HEK293T (cell line): ENCODE measurements around the gene IL1RL2.

ENCODE experiments used
- FOXM1 ChIP-seq: fragments of 450-650 bp; IDR thresholded peaks from 2 replicates; pipeline ENCODE4 v1.6.1; 2017; ENCODE audit warnings: mild to moderate bottlenecking, borderline replicate concordance
- SP1 ChIP-seq: fragments of 450-650 bp; IDR thresholded peaks from 2 replicates; pipeline ENCODE4 v1.6.1; 2017
- ZNF384 ChIP-seq: fragments of 450-650 bp; IDR thresholded peaks from 2 replicates; pipeline ENCODE4 v1.6.1; 2016

DNA sequence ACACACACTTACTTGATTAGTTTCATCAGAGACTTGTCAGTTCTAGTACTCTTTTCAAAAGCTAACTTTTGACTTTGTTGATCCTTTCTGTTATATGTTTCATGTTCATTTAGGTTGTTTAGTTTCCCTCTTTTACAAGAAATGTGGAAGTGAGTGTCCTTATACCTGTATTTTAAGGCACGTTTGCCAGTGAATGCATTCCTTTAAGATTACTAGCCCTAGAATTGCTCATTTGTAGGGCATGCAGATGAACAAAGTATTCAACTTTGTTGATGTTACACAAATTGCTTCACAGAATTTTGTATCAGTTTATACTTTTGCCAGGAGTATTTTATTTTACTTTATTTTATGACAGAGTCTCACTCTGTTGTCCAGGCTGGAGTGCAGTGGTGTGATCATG, 6.3 kb downstream of the IL1RL2 start:
- TF ChIP-seq SP1 (no peak), FOXM1 (no peak), ZNF384 (no peak)
